HEK293 (cell line): ENCODE results near the gene SERPINE3.

Source experiments
- CTCF ChIA-PET: fragments of 350-600 bp; formaldehyde crosslinking; extraction: SDS; loops from one replicate; lab custom pipeline; 2021; ENCODE audit warnings: antibody characterized with exemption; lab: Yijun Ruan, JAX
- POLR2A ChIA-PET: fragments of 300-600 bp; formaldehyde crosslinking; extraction: SDS; loops from one replicate; lab custom pipeline; 2020; ENCODE audit warnings: antibody characterized with exemption, inconsistent platforms; lab: Yijun Ruan, JAX
- H3K27ac ChIP-seq: fragments of 200-500 bp; sonication (Bioruptor generic); 2 replicates; pipeline ENCODE4 v1.5.1; 2014; ENCODE audit warnings: low read depth, low read length, control low read depth, inconsistent platforms; ENCODE audit errors: extremely low read depth
- H3K36me3 ChIP-seq, 2 experiments: fragments of 200-500 bp in 1 of 2; sonication (Bioruptor generic) in 1 of 2; 1 replicate in 1 of 2; 2 replicates in 1 of 2; pipeline ENCODE4 v1.5.1; 2014 to 2017; ENCODE audit warnings: inconsistent platforms in 2 of 2, low read length in 2 of 2; ENCODE audit not compliant: control insufficient read depth in 2 of 2, insufficient read depth in 1 of 2
- H3K4me1 ChIP-seq: fragments of 200-500 bp; sonication (Bioruptor generic); 2 replicates; pipeline ENCODE4 v1.5.1; 2014; ENCODE audit warnings: mild to moderate bottlenecking, low read length, inconsistent platforms; ENCODE audit not compliant: control insufficient read depth, insufficient read depth
- H3K4me3 ChIP-seq: 2 replicates; pipeline ENCODE4 v1.5.1; 2011; ENCODE audit warnings: low read depth, mild to moderate bottlenecking, control low read depth, low read length, moderate library complexity
- H3K9me3 ChIP-seq: fragments of 200-500 bp; sonication (Bioruptor generic); 2 replicates; pipeline ENCODE4 v1.5.1; 2014; ENCODE audit warnings: low read depth, low read length, inconsistent platforms; ENCODE audit not compliant: control insufficient read depth, insufficient read depth
- CTCF ChIP-seq: fragments of 450-650 bp; formaldehyde crosslinking; IDR thresholded peaks from 2 replicates; pipeline ENCODE4 v1.5.1; 2016; ENCODE audit warnings: missing biosample characterization, missing genetic modification characterization
- EGR2 ChIP-seq: fragments of 450-650 bp; formaldehyde crosslinking; IDR thresholded peaks from 2 replicates; pipeline ENCODE4 v1.5.1; 2016; ENCODE audit warnings: low read depth, missing biosample characterization, missing genetic modification characterization
- KLF10 ChIP-seq: fragments of 450-650 bp; IDR thresholded peaks from 2 replicates; pipeline ENCODE4 v1.5.1; 2018; ENCODE audit warnings: missing biosample characterization, mild to moderate bottlenecking, missing genetic modification characterization
- OSR2 ChIP-seq: fragments of 450-650 bp; formaldehyde crosslinking; IDR thresholded peaks from 2 replicates; pipeline ENCODE4 v1.5.1; 2016; ENCODE audit warnings: missing biosample characterization, missing genetic modification characterization
- PRDM4 ChIP-seq: fragments of 450-650 bp; formaldehyde crosslinking; IDR thresholded peaks from 2 replicates; pipeline ENCODE4 v1.5.1; 2017; ENCODE audit warnings: missing biosample characterization, missing genetic modification characterization
- SP2 ChIP-seq: fragments of 450-650 bp; formaldehyde crosslinking; IDR thresholded peaks from 2 replicates; pipeline ENCODE4 v1.5.1; 2016; ENCODE audit warnings: missing biosample characterization, missing genetic modification characterization
- ZBTB20 ChIP-seq: fragments of 450-650 bp; formaldehyde crosslinking; IDR thresholded peaks from 2 replicates; pipeline ENCODE4 v1.5.1; 2016; ENCODE audit warnings: missing biosample characterization, missing genetic modification characterization
- ZFHX2 ChIP-seq: fragments of 450-650 bp; formaldehyde crosslinking; conservative IDR thresholded peaks from 2 replicates; pipeline ENCODE4 v1.5.1; 2016; ENCODE audit warnings: missing biosample characterization, missing genetic modification characterization
- ZNF146 ChIP-seq: fragments of 450-650 bp; formaldehyde crosslinking; IDR thresholded peaks from 2 replicates; pipeline ENCODE4 v1.5.1; 2016; ENCODE audit warnings: missing biosample characterization, missing genetic modification characterization
- ZNF157 ChIP-seq: fragments of 450-650 bp; formaldehyde crosslinking; IDR thresholded peaks from 2 replicates; pipeline ENCODE4 v1.5.1; 2016; ENCODE audit warnings: missing biosample characterization, missing genetic modification characterization
- ZNF16 ChIP-seq: fragments of 450-650 bp; formaldehyde crosslinking; IDR thresholded peaks from 2 replicates; pipeline ENCODE4 v1.5.1; 2016; ENCODE audit warnings: low read depth, missing biosample characterization, missing genetic modification characterization
- ZNF2 ChIP-seq: fragments of 450-650 bp; formaldehyde crosslinking; IDR thresholded peaks from 2 replicates; pipeline ENCODE4 v1.5.1; 2016; ENCODE audit warnings: missing biosample characterization, missing genetic modification characterization
- ZNF37A ChIP-seq: fragments of 450-650 bp; IDR thresholded peaks from 2 replicates; pipeline ENCODE4 v1.5.1; 2018; ENCODE audit warnings: missing biosample characterization, missing genetic modification characterization
- ZNF391 ChIP-seq: fragments of 450-650 bp; formaldehyde crosslinking; IDR thresholded peaks from 2 replicates; pipeline ENCODE4 v1.5.1; 2016; ENCODE audit warnings: low read depth, missing biosample characterization, missing genetic modification characterization, borderline replicate concordance
- ZNF426 ChIP-seq: fragments of 450-650 bp; formaldehyde crosslinking; IDR thresholded peaks from 2 replicates; pipeline ENCODE4 v1.5.1; 2017; ENCODE audit warnings: missing biosample characterization, missing genetic modification characterization, mild to moderate bottlenecking, inconsistent platforms, moderate library complexity
- ZNF48 ChIP-seq: fragments of 450-650 bp; formaldehyde crosslinking; IDR thresholded peaks from 2 replicates; pipeline ENCODE4 v1.5.1; 2016; ENCODE audit warnings: missing biosample characterization, missing genetic modification characterization
- ZNF610 ChIP-seq: fragments of 450-650 bp; formaldehyde crosslinking; IDR thresholded peaks from 2 replicates; pipeline ENCODE4 v1.5.1; 2016; ENCODE audit warnings: missing biosample characterization, missing genetic modification characterization, borderline replicate concordance
- ZNF626 ChIP-seq: fragments of 450-650 bp; sonication (Bioruptor Pico); formaldehyde crosslinking; IDR thresholded peaks from 2 replicates; pipeline ENCODE4 v1.5.1; 2018; ENCODE audit warnings: missing biosample characterization, missing genetic modification characterization, inconsistent platforms
- ZNF658 ChIP-seq: fragments of 450-650 bp; formaldehyde crosslinking; IDR thresholded peaks from 2 replicates; pipeline ENCODE4; 2016; ENCODE audit warnings: missing biosample characterization, missing genetic modification characterization
- ZNF843 ChIP-seq: fragments of 450-650 bp; formaldehyde crosslinking; IDR thresholded peaks from 2 replicates; pipeline ENCODE4 v1.5.1; 2016; ENCODE audit warnings: missing biosample characterization, missing genetic modification characterization
- ZSCAN5A ChIP-seq: fragments of 450-650 bp; formaldehyde crosslinking; IDR thresholded peaks from 2 replicates; pipeline ENCODE4 v1.5.1; 2016; ENCODE audit warnings: missing biosample characterization, missing genetic modification characterization
- TF ChIP-seq, protein P1 (sequence below): fragments of 450-650 bp; formaldehyde crosslinking; IDR thresholded peaks from 2 replicates; pipeline ENCODE4 v1.5.1; 2016; ENCODE audit warnings: missing biosample characterization, missing genetic modification characterization
- TF ChIP-seq, protein P2 (sequence below): fragments of 450-650 bp; formaldehyde crosslinking; IDR thresholded peaks from 2 replicates; pipeline ENCODE4 v1.5.1; 2017; ENCODE audit warnings: missing biosample characterization, missing genetic modification characterization
- TF ChIP-seq, protein P3 (sequence below): fragments of 450-650 bp; formaldehyde crosslinking; IDR thresholded peaks from 2 replicates; pipeline ENCODE4 v1.5.1; 2016; ENCODE audit warnings: missing biosample characterization, missing genetic modification characterization

Gene SERPINE3

GRCh38 chr13:51329606-51330005 is 9.9 kb upstream of the SERPINE3 start (continued):
- TF ChIP-seq, protein P1, sequence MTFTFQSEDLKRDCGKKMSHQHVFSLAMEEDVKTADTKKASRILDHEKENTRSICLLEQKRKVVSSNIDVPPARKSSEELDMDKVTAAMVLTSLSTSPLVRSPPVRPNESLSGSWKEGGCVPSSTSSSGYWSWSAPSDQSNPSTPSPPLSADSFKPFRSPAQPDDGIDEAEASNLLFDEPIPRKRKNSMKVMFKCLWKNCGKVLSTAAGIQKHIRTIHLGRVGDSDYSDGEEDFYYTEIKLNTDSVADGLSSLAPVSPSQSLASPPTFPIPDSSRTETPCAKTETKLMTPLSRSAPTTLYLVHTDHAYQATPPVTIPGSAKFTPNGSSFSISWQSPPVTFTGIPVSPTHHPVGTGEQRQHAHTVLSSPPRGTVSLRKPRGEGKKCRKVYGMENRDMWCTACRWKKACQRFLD (tag by site-specific recombination) = no peak
- TF ChIP-seq ZFHX2 (tag by site-specific recombination) (no peak), ZNF626 (tag by site-specific recombination) (no peak), ZNF37A (tag by site-specific recombination) (no peak), ZNF658 (no peak)

DNA sequence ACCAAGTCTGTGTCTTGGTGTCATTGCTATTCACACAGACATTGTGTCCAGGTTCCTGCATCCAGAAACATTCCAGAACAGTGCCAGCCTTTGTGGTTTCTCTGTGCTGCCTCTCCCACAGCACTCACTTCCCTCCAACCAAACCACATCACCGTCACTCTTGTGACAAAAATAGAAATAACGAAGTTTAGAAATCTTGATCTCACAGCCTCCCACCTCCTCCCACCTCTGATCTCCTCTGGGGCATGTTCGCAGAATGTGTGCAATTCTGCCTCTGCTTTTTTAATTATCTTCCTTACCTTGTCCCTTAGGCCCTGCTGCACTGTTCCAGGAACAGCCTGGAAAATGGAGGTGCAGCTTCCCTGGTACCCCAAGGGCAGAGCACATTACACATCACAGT is 8.7 kb upstream of the SERPINE3 start:
- TF ChIP-seq ZNF426 (tag by site-specific recombination) (no peak), ZSCAN5A (no peak), CTCF (tag by site-specific recombination) (no peak), ZFHX2 (tag by site-specific recombination) (0 out of 2 replicates have a peak, but pooled peaks have one; percentile 24), ZNF391 (no peak), ZNF610 (tag by site-specific recombination) (no peak), EGR2 (tag by site-specific recombination) (peak; percentile 53; the same call in 1 of the 2 replicates), SP2 (tag by site-specific recombination) (no peak), ZNF16 (tag by site-specific recombination) (no peak), ZNF2 (tag by site-specific recombination) (no peak)
- TF ChIP-seq, protein P2, sequence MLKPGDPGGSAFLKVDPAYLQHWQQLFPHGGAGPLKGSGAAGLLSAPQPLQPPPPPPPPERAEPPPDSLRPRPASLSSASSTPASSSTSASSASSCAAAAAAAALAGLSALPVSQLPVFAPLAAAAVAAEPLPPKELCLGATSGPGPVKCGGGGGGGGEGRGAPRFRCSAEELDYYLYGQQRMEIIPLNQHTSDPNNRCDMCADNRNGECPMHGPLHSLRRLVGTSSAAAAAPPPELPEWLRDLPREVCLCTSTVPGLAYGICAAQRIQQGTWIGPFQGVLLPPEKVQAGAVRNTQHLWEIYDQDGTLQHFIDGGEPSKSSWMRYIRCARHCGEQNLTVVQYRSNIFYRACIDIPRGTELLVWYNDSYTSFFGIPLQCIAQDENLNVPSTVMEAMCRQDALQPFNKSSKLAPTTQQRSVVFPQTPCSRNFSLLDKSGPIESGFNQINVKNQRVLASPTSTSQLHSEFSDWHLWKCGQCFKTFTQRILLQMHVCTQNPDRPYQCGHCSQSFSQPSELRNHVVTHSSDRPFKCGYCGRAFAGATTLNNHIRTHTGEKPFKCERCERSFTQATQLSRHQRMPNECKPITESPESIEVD = no peak
- TF ChIP-seq, all 188 proteins: peak for 2
- ChIA-PET POLR2A (interaction anchor here (0.7 kb wide), 1 partner anchor 34 kb away, joined by 3 read pairs; no protein-coding TSS in a partner anchor), CTCF (no interaction called here)
- Histone ChIP-seq H3K4me1 (no peaks in the 10 kb centered on the region), H3K36me3 (no peaks in the 10 kb centered on the region), H3K9me3 (no peaks in the 10 kb centered on the region), H3K4me3 (no peak overlapping the region), H3K27ac (no peak overlapping the region)

GRCh38 chr13:51331354-51331861 is 8.1 kb upstream of the SERPINE3 start:
- H3K4me1 ChIP-seq = no peaks in the 10 kb centered on the region
- H3K36me3 ChIP-seq = no peaks in the 10 kb centered on the region
- H3K27ac ChIP-seq = no peak overlapping the region
- ChIA-PET POLR2A (interaction anchor here (0.7 kb wide), 1 partner anchor 33 kb away, joined by 3 read pairs; no protein-coding TSS in a partner anchor), CTCF (no interaction called here)
- H3K9me3 ChIP-seq = no peaks in the 10 kb centered on the region
- no peak overlapping the region for H3K4me3 ChIP-seq
- TF ChIP-seq ZNF626 (tag by site-specific recombination) = no peak
- no peak for TF ChIP-seq ZNF843 (tag by site-specific recombination)
- no peak for TF ChIP-seq ZNF146 (tag by site-specific recombination)
- TF ChIP-seq ZFHX2 (tag by site-specific recombination) = no peak
- no peak for TF ChIP-seq OSR2 (tag by site-specific recombination)
- TF ChIP-seq, protein P3, sequence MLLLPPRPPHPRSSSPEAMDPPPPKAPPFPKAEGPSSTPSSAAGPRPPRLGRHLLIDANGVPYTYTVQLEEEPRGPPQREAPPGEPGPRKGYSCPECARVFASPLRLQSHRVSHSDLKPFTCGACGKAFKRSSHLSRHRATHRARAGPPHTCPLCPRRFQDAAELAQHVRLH (tag by site-specific recombination) = no peak
- TF ChIP-seq PRDM4 = no peak
- TF ChIP-seq ZNF157 (tag by site-specific recombination) = no peak
- no peak for TF ChIP-seq KLF10
- no peak for TF ChIP-seq ZNF48
- TF ChIP-seq ZBTB20 (tag by site-specific recombination) = no peak
